K562 (cell line): Measurements from ENCODE around the gene HMGA1. TPM values are rescaled to one million over a fixed set of nuclear protein-coding genes. Genes with fewer than 3 reads are reported as not detected.

Experiments used
- ARID1B ChIP-seq: fragments of 450-650 bp; IDR thresholded peaks from 2 replicates; pipeline ENCODE4 v1.6.1; 2016; ENCODE audit warnings: antibody characterized with exemption, mild to moderate bottlenecking, inconsistent platforms
- BRCA1 ChIP-seq, 2 experiments: fragments of 450-650 bp in 1 of 2; sonication (generic) in 1 of 2; formaldehyde crosslinking in 1 of 2; IDR thresholded peaks; 2 replicates each; pipeline versions ENCODE4 v1.5.0 to v1.6.1; 2017 to 2020; ENCODE audit warnings: mild to moderate bottlenecking in 1 of 2, missing genetic modification reagents in 1 of 2
- CEBPG ChIP-seq, 3 experiments: fragments of 200-800 bp in 1 of 3; sonication (Bioruptor generic) in 1 of 3; sonication (generic) in 1 of 3; formaldehyde crosslinking in 1 of 3; IDR thresholded peaks in 2 of 3; conservative IDR thresholded peaks in 1 of 3; 2 replicates each; pipeline versions ENCODE4 v1.6.1 to v1.8.0; 2016 to 2022; ENCODE audit warnings: missing compliant biosample characterization in 2 of 3, missing genetic modification characterization in 2 of 3, mild to moderate bottlenecking in 1 of 3, missing genetic modification reagents in 1 of 3
- DPF2 ChIP-seq: fragments of 450-650 bp; IDR thresholded peaks from 2 replicates; pipeline ENCODE4 v1.6.1; 2016
- E2F3 ChIP-seq: fragments of 250-450 bp; sonication (Bioruptor Pico); IDR thresholded peaks from 2 replicates; pipeline ENCODE4 v1.4.0; 2020; ENCODE audit warnings: mild to moderate bottlenecking
- EGR1 ChIP-seq: fragments of 450-650 bp; conservative IDR thresholded peaks from 2 replicates; pipeline ENCODE4 v1.6.1; 2017; ENCODE audit warnings: mild to moderate bottlenecking
- JUN ChIP-seq, 2 experiments: sonication (generic) in 1 of 2; formaldehyde crosslinking in 1 of 2; IDR thresholded peaks; 2 replicates each; pipeline versions ENCODE4 v1.6.1 to v1.8.0; 2012 to 2022; ENCODE audit warnings: borderline replicate concordance in 2 of 2, mild to moderate bottlenecking in 2 of 2, improper control_type of control experiment in 1 of 2, low read depth in 1 of 2, low read length in 1 of 2, missing genetic modification reagents in 1 of 2
- JUND ChIP-seq, 2 experiments: IDR thresholded peaks; 2 replicates in 1 of 2; 3 replicates in 1 of 2; pipeline ENCODE4 v1.6.1; 2011; ENCODE audit warnings: borderline replicate concordance in 2 of 2, low read depth in 2 of 2, low read length in 2 of 2, improper control_type of control experiment in 1 of 2, missing biosample characterization in 1 of 2, missing genetic modification characterization in 1 of 2, missing genetic modification reagents in 1 of 2
- MEF2D ChIP-seq: conservative IDR thresholded peaks from 2 replicates; pipeline ENCODE4 v1.6.1; 2016; ENCODE audit warnings: low read depth, missing genetic modification characterization, missing compliant biosample characterization
- NFXL1 ChIP-seq: fragments of 450-650 bp; formaldehyde crosslinking; IDR thresholded peaks from 2 replicates; pipeline ENCODE4 v1.4.0; 2021; ENCODE audit warnings: mild to moderate bottlenecking
- POLR2A ChIP-seq: fragments of 450-650 bp; conservative IDR thresholded peaks from 2 replicates; pipeline ENCODE4 v1.6.1; 2016
- SMAD4 ChIP-seq: fragments of 250-450 bp; sonication (Bioruptor Pico); conservative IDR thresholded peaks from 2 replicates; pipeline ENCODE4 v1.8.0; 2021; ENCODE audit warnings: inconsistent platforms, mild to moderate bottlenecking, moderate library complexity
- SMARCE1 ChIP-seq: fragments of 450-650 bp; IDR thresholded peaks from 2 replicates; pipeline ENCODE4 v1.7.1; 2016; ENCODE audit warnings: mild to moderate bottlenecking
- TAF1 ChIP-seq: IDR thresholded peaks from 2 replicates; pipeline ENCODE4 v1.6.1; 2011; ENCODE audit warnings: mild to moderate bottlenecking, low read length, moderate library complexity; ENCODE audit not compliant: insufficient read depth, control insufficient read depth, severe bottlenecking; ENCODE audit errors: extremely low read depth
- TEAD4 ChIP-seq, 2 experiments: sonication (generic) in 1 of 2; formaldehyde crosslinking in 1 of 2; IDR thresholded peaks; 2 replicates each; pipeline versions ENCODE4 v1.6.1 to v1.8.0; 2012 to 2022; ENCODE audit warnings: borderline replicate concordance in 1 of 2, inconsistent platforms in 1 of 2, low read length in 1 of 2, mild to moderate bottlenecking in 1 of 2, missing genetic modification reagents in 1 of 2
- TRIM28 ChIP-seq: fragments of 450-650 bp; IDR thresholded peaks from 2 replicates; pipeline ENCODE4 v1.6.1; 2017
- polyA plus RNA-seq, 8 experiments: library from polyadenylated mRNA; depleted of rRNA in 4 of 8; stranded (reverse) in 5 of 8; unstranded in 3 of 8; fragments of >200 nt; fragmentation: Nextera tagmentation in 2 of 8; fragmentation: Illumina TruSeq in 1 of 8; extraction: Ambion mirVana in 2 of 8; extraction: Trizol in 1 of 8; gene quantifications; 2 replicates each; pipeline versions ENCODE4 v1.2.1 to v1.2.3, GENCODE V29; 2011 to 2014; ENCODE audit warnings: inconsistent platforms in 1 of 8, missing spikeins in 1 of 8
- total RNA-seq, 7 experiments: library from RNA; depleted of rRNA in 6 of 7; stranded (reverse); fragments of >200 nt in 6 of 7; fragmentation: Illumina TruSeq in 2 of 7; extraction: Trizol in 2 of 7; gene quantifications; 2 replicates each; pipeline versions ENCODE4 v1.2.1 to v1.2.3, GENCODE V29; 2011 to 2021; ENCODE audit warnings: low replicate concordance in 1 of 7
- TF ChIP-seq, protein P1 (sequence below): fragments of 450-650 bp; IDR thresholded peaks from 2 replicates; pipeline ENCODE4 v1.6.1; 2017; ENCODE audit warnings: antibody characterized with exemption, mild to moderate bottlenecking
- TF ChIP-seq, protein P2 (sequence below), 2 experiments: fragments of 450-650 bp in 1 of 2; sonication (generic) in 1 of 2; formaldehyde crosslinking in 1 of 2; IDR thresholded peaks in 1 of 2; conservative IDR thresholded peaks in 1 of 2; 2 replicates each; pipeline versions ENCODE4 v1.6.1 to v1.8.1; 2016 to 2023; ENCODE audit warnings: mild to moderate bottlenecking in 2 of 2, moderate library complexity in 2 of 2, inconsistent platforms in 1 of 2, missing genetic modification reagents in 1 of 2
- TF ChIP-seq, protein P3 (sequence below): fragments of 450-650 bp; IDR thresholded peaks from 2 replicates; pipeline ENCODE4 v1.7.0; 2016; ENCODE audit warnings: borderline replicate concordance

The HMGA1 gene
- total and polyA plus RNA-seq, 9 of the 15 experiments (the other 6 are each of a cell fraction or from before 2014, with no cell fraction given): 27.8 to 1,947 (median 594) TPM

DNA sequence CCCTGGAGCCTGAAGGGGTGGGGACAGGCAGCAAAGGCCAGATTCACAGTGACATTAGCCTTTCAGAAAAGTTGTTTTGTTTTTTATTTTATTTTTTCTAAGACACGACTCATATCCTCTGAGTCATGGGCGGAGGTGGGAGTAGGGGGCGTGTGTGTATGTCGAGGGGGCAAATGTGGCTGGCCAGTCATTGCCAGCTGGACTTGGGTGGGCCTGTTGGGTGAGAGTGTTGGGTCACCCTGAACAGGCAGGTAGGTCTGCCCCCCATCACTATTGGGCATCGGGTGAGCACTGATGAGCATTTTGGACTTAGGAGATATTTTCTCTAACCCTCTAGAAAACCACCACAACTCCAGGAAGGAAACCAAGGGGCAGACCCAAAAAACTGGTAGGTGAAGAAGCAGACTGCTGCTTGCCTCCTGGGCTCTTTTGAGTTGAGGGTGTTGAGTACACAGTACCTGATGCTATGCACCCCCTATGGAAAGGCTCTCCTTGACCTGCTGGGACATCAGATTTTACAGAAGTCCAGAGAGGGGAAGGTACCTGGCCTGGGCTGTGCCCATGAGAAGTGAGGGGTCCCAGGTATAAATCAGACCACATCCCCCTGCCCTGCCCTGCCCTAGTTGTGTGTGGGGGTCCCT lies 6.6 kb downstream of the HMGA1 start (continued):
- TF ChIP-seq EGR1: peak; percentile 97
- TF ChIP-seq POLR2A: 0 out of 2 replicates have a peak, but pooled peaks have one; percentile 3
- TF ChIP-seq NFXL1 (CRISPR knock-in tag): no peak
- 0 out of 2 replicates have a peak, but pooled peaks have one; percentile 37 for TF ChIP-seq JUN (IDR thresholded peaks at IDR 0.05; ENCODE audit: borderline replicate concordance, low read depth, low read length)
- TF ChIP-seq JUN (CRISPR knock-in tag; IDR thresholded peaks at IDR 0.05; ENCODE audit: borderline replicate concordance): no peak
- TF ChIP-seq, protein P1, sequence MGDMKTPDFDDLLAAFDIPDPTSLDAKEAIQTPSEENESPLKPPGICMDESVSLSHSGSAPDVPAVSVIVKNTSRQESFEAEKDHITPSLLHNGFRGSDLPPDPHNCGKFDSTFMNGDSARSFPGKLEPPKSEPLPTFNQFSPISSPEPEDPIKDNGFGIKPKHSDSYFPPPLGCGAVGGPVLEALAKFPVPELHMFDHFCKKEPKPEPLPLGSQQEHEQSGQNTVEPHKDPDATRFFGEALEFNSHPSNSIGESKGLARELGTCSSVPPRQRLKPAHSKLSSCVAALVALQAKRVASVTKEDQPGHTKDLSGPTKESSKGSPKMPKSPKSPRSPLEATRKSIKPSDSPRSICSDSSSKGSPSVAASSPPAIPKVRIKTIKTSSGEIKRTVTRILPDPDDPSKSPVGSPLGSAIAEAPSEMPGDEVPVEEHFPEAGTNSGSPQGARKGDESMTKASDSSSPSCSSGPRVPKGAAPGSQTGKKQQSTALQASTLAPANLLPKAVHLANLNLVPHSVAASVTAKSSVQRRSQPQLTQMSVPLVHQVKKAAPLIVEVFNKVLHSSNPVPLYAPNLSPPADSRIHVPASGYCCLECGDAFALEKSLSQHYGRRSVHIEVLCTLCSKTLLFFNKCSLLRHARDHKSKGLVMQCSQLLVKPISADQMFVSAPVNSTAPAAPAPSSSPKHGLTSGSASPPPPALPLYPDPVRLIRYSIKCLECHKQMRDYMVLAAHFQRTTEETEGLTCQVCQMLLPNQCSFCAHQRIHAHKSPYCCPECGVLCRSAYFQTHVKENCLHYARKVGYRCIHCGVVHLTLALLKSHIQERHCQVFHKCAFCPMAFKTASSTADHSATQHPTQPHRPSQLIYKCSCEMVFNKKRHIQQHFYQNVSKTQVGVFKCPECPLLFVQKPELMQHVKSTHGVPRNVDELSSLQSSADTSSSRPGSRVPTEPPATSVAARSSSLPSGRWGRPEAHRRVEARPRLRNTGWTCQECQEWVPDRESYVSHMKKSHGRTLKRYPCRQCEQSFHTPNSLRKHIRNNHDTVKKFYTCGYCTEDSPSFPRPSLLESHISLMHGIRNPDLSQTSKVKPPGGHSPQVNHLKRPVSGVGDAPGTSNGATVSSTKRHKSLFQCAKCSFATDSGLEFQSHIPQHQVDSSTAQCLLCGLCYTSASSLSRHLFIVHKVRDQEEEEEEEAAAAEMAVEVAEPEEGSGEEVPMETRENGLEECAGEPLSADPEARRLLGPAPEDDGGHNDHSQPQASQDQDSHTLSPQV: peak; percentile 58
- TF ChIP-seq TRIM28: no peak
- TF ChIP-seq, protein P2, sequence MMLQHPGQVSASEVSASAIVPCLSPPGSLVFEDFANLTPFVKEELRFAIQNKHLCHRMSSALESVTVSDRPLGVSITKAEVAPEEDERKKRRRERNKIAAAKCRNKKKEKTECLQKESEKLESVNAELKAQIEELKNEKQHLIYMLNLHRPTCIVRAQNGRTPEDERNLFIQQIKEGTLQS (IDR thresholded peaks at IDR 0.05): peak; percentile 77
- TF ChIP-seq, protein P2 (CRISPR knock-in tag; conservative IDR thresholded peaks at IDR 0.05): 0 out of 2 replicates have a peak, but pooled peaks have one; percentile 29
- peak; percentile 79 for TF ChIP-seq DPF2
- peak; percentile 77; the same call in 1 of the 2 replicates for TF ChIP-seq SMARCE1
- TF ChIP-seq, protein P3, sequence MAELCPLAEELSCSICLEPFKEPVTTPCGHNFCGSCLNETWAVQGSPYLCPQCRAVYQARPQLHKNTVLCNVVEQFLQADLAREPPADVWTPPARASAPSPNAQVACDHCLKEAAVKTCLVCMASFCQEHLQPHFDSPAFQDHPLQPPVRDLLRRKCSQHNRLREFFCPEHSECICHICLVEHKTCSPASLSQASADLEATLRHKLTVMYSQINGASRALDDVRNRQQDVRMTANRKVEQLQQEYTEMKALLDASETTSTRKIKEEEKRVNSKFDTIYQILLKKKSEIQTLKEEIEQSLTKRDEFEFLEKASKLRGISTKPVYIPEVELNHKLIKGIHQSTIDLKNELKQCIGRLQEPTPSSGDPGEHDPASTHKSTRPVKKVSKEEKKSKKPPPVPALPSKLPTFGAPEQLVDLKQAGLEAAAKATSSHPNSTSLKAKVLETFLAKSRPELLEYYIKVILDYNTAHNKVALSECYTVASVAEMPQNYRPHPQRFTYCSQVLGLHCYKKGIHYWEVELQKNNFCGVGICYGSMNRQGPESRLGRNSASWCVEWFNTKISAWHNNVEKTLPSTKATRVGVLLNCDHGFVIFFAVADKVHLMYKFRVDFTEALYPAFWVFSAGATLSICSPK: no peak
- TF ChIP-seq MEF2D: no peak
- TF ChIP-seq ARID1B: peak; percentile 52; the same call in 1 of the 2 replicates
- TF ChIP-seq E2F3 (CRISPR knock-in tag): no peak
- no peak for TF ChIP-seq CEBPG (CRISPR knock-in tag; IDR thresholded peaks at IDR 0.05)
- no peak for TF ChIP-seq CEBPG (tag; conservative IDR thresholded peaks at IDR 0.05 in 1 of 2, IDR thresholded peaks at IDR 0.05 in 1 of 2)
- TF ChIP-seq BRCA1 (IDR thresholded peaks at IDR 0.05): no peak
- TF ChIP-seq BRCA1 (CRISPR knock-in tag; IDR thresholded peaks at IDR 0.05): peak; percentile 43; the same call in 1 of the 2 replicates
- TF ChIP-seq TEAD4 (IDR thresholded peaks at IDR 0.05; ENCODE audit: low read length): peak; percentile 7; the same call in 1 of the 2 replicates
- TF ChIP-seq TEAD4 (CRISPR knock-in tag; IDR thresholded peaks at IDR 0.05; ENCODE audit: borderline replicate concordance): no peak
- TF ChIP-seq TAF1: no peak
- peak; percentile 53 for TF ChIP-seq JUND (IDR thresholded peaks at IDR 0.05; ENCODE audit: borderline replicate concordance, low read depth, low read length)
- TF ChIP-seq JUND (tag; IDR thresholded peaks at IDR 0.05; ENCODE audit: borderline replicate concordance, low read depth, low read length): 0 out of 3 replicates have a peak, but pooled peaks have one; percentile 27
- TF ChIP-seq SMAD4 (CRISPR knock-in tag): no peak
